ENCODE measurements around the gene GAL3ST2. TPM values are rescaled to one million over a fixed set of nuclear protein-coding genes. Genes with fewer than 3 reads are reported as not detected.
"Not testable (repeated sequence)": the region's sequence is repeated elsewhere in the genome, so short reads cannot be mapped to it uniquely, and the experiment has no call there.

Gene GAL3ST2
- total RNA-seq, 1 experiment from 2014 or later, result not detected

- BruUV-seq (replicated peaks), result no TSS peak
Observed at GRCh38 chr2:241827394-241827793, 50.8 kb downstream of the GAL3ST2 start.

GRCh38 chr2:241833101-241833663, 56.6 kb downstream of the GAL3ST2 start:
- peak; percentile 38 for DNase-seq
- POLR2A ChIA-PET (ENCODE audit: unreplicated experiment), result no interaction called here
- no TSS peak for BruUV-seq (replicated peaks)
- Histone ChIP-seq H3K79me2 (ENCODE audit: low read length) (no peaks in the 10 kb centered on the region), H3F3A (ENCODE audit: low read length, unreplicated experiment) (no peaks in the 10 kb centered on the region), H4K20me1 (ENCODE audit: low read length) (no peaks in the 10 kb centered on the region), H3K27ac (ENCODE audit: low read length) (no peak overlapping the region), H3K4me1 (ENCODE audit: insufficient read depth, low read length) (peaks cover 6% of the 10 kb centered on the region; the same call in 1 of the 2 replicates), H2AFZ (ENCODE audit: low read length) (peak overlapping the region; percentile 60), H3K4me2 (ENCODE audit: low read length) (peak overlapping the region; percentile 53), H3K9ac (ENCODE audit: low read length) (no peak overlapping the region), H3K27me3 (ENCODE audit: low read length) (no peaks in the 10 kb centered on the region; the same call in 1 of the 2 replicates), H3K9me2 (replicated peaks; ENCODE audit: low read length) (no peaks in the 10 kb centered on the region), H3K9me3 (ENCODE audit: low read length) (no peaks in the 10 kb centered on the region), H3K36me3 (ENCODE audit: low read depth, low read length) (no peaks in the 10 kb centered on the region), H3K4me3 (ENCODE audit: low read length) (peak overlapping the region; percentile 26; the same call in 1 of the 2 replicates)
- peak; percentile 51; the same call in 1 of the 2 replicates for ATAC-seq
- intact Hi-C loops (cut with micrococcal nuclease), result no loop called here
- CTCF ChIA-PET, result no interaction called here
- TF ChIP-seq CTCF (conservative IDR thresholded peaks at IDR 0.05; ENCODE audit: low read depth, low read length) (no peak), EZH2phosphoT487 (IDR thresholded peaks at IDR 0.05; ENCODE audit: borderline replicate concordance, low read length) (no peak), EZH2 (IDR thresholded peaks at IDR 0.05; ENCODE audit: low read length, unreplicated experiment) (no peak)

More at GRCh38 chr2:241827394-241827793, 50.8 kb downstream of the GAL3ST2 start:
- Histone ChIP-seq H3K4me2 (ENCODE audit: low read length) (no peak overlapping the region), H3K4me3 (ENCODE audit: low read length) (no peak overlapping the region), H3K9me3 (ENCODE audit: low read length) (0 out of 2 replicates have a peak, but pooled peaks cover 2% of the 10 kb centered on the region), H3K4me1 (ENCODE audit: insufficient read depth, low read length) (no peaks in the 10 kb centered on the region), H3K36me3 (ENCODE audit: low read depth, low read length) (no peaks in the 10 kb centered on the region), H3F3A (ENCODE audit: low read length, unreplicated experiment) (no peaks in the 10 kb centered on the region), H4K20me1 (ENCODE audit: low read length) (no peaks in the 10 kb centered on the region), H3K9ac (ENCODE audit: low read length) (no peak overlapping the region), H3K79me2 (ENCODE audit: low read length) (no peaks in the 10 kb centered on the region), H3K27me3 (ENCODE audit: low read length) (0 out of 2 replicates have a peak, but pooled peaks cover 7% of the 10 kb centered on the region), H2AFZ (ENCODE audit: low read length) (no peak overlapping the region), H3K27ac (ENCODE audit: low read length) (no peak overlapping the region), H3K9me2 (replicated peaks; ENCODE audit: low read length) (no peaks in the 10 kb centered on the region)
- ChIA-PET POLR2A (ENCODE audit: unreplicated experiment) (no interaction called here), CTCF (no interaction called here)
- intact Hi-C loops (cut with micrococcal nuclease), result no loop called here
- TF ChIP-seq EZH2phosphoT487 (IDR thresholded peaks at IDR 0.05; ENCODE audit: borderline replicate concordance, low read length) (no peak), EZH2 (IDR thresholded peaks at IDR 0.05; ENCODE audit: low read length, unreplicated experiment) (no peak), CTCF (conservative IDR thresholded peaks at IDR 0.05; ENCODE audit: low read depth, low read length) (no peak)
- ATAC-seq (no peak), DNase-seq (no peak)

- H3K9me2 ChIP-seq (replicated peaks; ENCODE audit: low read length); intact Hi-C loops (cut with micrococcal nuclease); H3K9ac ChIP-seq (ENCODE audit: low read length); BruUV-seq (replicated peaks); H3K36me3 ChIP-seq (ENCODE audit: low read depth, low read length); H4K20me1 ChIP-seq (ENCODE audit: low read length); DNase-seq; H3K79me2 ChIP-seq (ENCODE audit: low read length); H3K27me3 ChIP-seq (ENCODE audit: low read length); ATAC-seq; POLR2A ChIA-PET (ENCODE audit: unreplicated experiment); H3K9me3 ChIP-seq (ENCODE audit: low read length); H3K4me1 ChIP-seq (ENCODE audit: insufficient read depth, low read length); H3F3A ChIP-seq (ENCODE audit: low read length, unreplicated experiment); H3K27ac ChIP-seq (ENCODE audit: low read length): not testable (repeated sequence)
- H2AFZ ChIP-seq (ENCODE audit: low read length), result peak overlapping the region; percentile 60
- CTCF ChIA-PET, result interaction anchor here (0.6 kb wide), 1 partner anchor 11 kb away, joined by 4 read pairs; no protein-coding TSS in a partner anchor
- H3K4me2 ChIP-seq (ENCODE audit: low read length), result peak overlapping the region; percentile 53
- peak overlapping the region; percentile 26; the same call in 1 of the 2 replicates for H3K4me3 ChIP-seq (ENCODE audit: low read length)
Observed at GRCh38 chr2:241833756-241834526, 57.3 kb downstream of the GAL3ST2 start.

Measured in PC-3 (cell line).